GM19043 (cell line): Measurements from ENCODE around the gene SEMA7A.

ENCODE experiments used
- ATAC-seq: cut with Tn5 transposase; IDR thresholded peaks from one replicate; pipeline ENCODE4 v1.9.1; 2021; ENCODE audit warnings: low read depth; ENCODE audit not compliant: unreplicated experiment

The SEMA7A gene

DNA sequence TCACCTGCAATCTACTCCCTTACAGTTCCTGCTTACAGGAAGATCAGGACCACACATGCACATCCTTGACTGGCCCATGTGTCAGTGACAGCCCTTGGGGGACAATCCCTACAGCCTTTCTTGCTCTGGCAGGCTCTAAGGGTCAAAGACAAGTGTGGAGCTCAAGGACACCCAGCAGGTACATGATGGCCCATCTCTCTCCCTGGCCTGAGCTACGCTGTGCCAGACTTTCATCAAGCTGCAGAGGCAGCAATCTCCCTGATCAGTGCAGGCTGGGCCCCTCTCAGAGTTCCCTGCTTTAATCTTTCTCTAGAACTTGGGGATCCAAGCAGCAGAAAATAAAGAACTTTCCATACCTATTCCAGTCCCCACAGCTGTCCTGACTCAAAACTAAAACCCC lies 2.6 kb downstream of the SEMA7A start:
- no peak for ATAC-seq

DNA sequence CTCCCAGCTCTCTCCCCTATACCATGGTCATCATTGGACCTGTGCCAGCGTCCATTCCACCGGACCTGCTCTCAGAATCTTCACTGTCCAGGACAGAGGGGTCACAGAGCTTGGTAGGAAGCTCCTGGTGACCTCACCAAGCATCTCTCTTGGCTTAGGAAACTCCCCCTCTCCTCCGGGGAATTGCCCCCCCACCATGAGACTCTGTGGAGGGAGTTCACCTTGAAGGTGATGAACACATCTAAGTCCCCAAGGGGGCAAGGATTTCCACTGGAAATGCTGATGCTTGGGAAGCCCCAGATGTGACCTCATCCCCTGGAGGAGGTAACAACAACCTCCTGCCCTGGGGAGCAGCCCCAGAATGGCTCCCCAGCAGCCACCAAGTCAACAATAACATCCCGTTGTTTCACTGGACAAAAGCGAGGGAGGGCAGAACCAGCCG lies 3.2 kb downstream of the SEMA7A start:
- ATAC-seq: no peak

DNA sequence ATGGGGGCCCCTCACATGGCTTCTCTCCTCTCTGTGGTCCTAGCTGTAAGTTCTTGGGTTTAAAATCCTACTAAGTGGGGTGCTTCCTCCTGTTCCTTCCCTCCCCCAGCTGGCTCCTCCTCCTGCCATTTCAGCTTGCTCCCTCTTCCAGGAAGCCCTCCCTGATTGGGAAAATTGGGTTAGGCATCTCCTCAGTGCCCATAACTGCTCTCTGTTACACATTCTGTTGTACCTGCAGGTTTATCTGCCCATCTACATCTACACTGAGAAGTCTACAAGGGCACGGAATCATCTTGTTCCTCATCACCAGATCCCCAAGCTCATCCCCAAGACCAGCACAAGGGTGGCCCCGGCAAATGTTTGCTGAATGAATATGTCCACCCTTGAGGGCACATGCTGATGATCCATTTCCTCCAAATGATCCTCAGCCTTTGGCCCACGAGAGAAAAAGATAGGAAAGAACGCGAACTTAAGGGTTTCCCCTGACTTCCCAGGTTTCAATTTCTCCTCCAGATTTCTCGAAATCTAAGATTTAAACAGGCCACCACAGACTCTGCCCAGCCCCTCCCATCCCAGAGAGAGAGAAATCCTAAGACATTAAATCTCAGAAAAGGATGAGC lies 3.9 kb downstream of the SEMA7A start:
- no peak for ATAC-seq

DNA sequence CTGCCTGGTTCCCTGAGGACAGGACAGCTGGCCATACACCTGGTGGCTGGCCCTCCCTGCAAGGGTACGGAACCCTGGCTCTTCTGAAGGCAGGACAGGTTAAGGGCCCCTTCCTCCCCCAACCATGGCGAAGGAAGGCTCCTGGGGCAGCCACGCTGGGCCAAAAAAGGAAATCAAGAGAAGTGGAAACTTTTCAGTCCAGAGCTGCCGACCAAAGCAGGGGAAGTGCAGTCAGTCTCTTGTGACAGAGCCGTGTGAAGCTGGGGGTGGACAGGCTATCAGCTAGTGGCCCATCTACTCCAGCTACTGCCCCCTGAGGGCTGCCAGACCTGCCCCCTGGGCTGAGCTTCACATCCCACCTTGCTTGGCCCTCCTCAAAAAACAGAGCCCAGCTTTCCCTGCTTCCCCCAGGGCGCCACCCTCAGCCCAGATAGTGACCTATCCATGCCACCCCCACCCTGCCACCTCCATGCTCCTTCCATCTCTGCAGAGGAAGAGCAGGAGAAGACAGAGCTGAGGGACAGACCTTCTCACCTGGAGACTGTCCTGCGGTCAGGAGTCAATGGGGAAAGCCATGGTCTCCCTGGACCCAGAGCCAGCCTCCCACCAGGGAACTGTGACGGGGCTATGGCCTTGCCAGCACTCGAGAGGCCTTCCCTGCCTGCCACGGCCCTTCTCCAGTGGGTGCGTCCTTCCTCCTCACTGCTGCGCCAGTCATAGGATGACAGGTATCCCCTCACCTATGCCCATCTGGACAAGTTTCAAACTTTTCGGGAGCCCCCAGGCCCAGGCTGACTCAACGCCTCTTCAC lies 4.6 kb downstream of the SEMA7A start:
- no peak for ATAC-seq

DNA sequence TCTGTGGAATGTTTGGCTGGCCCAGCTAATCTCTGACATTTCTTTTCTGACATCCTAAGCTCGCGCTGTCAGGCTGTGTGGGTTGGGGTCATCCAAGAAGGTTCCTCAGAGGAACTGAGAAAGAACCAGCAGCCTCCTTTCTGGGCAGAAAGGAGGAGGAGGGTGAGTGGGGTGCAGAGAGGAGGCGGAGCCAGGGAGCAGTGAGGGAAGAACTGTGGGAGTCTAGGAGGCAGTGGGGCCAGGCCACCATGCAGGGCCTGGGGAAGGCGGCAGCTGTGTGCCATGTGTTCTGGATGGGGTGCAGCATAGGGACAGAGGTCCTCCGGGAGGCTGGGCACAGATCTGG lies 5.3 kb downstream of the SEMA7A start:
- ATAC-seq: no peak

DNA sequence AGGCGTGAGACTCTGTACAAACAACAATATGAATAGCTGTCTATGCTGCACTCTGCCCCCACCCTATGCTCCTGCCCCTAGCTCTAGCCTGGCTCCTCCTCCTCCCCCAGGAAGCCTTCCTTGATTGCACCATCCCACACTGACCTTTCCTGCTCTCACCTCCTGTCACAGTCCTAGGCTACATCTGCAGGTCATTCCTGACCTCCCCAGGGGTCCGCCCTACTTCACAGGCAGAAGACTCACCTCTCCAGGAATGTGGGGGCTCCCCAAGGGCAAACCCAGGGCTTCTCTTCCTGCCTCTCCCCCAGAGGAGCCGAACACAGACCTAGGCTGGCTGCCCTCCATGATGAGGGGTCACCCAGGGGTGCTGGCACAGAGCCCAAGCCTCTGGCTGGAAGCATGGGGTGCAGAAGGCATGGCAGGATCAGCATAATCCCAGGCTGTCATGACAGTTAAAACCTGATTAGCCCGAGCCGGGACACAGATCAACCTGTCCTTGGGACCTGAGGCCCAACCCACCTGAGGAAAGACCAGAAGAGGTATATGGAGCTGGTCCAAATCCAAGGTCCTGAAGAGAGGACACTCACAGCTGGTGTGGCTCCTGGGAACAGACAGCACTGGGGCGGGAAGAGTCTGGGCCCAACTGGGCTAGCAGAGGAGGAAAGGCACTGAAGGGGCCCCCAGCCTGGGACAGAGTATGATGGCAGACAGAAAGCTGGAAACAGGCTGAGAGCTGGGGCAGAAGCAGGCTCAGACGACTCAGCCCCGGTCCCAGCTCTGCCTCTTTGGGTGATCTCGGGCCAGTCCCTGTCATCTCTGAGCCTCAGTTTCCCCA lies 5.9 kb downstream of the SEMA7A start:
- ATAC-seq: no peak

DNA sequence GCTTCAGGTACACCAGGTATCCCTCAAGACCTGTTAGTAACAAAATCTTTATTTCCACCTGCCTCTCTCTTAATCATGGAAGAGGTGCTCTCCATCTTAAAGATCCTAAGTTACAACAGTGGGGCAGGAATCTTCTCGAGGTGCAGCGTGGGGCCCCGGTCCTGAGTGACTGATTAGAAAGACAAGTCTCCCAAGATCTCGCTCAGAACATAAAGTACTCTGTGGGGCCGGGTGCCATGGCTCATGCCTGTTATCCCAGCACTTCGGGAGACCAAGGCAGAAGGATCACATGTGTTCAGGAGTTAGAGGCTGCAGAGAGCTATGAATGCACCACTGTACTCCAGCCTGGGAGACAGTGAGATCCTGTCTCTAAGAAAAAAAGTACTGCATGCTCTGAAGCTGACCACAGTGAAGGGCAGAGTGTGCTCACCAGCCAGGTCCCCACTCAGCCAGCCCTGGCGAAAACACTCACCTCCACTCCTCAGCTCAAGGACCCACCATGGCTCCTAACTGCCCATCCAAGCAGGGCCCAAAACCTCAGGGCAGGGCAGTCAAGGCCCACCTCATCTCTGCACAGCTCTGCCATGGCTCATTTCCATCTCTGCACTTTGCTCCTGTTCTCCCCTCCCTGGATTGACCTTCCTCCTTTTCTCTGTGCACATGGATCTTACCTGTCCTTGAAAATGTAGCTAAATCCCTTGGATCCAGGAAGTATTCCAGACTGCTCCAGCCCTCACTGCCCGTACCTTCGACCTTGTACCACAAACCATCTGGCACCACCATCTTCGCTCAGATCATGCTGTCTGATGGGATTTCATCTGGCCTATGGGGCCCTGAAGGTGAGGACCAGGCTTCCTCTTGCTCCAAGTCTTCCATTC lies 7.1 kb downstream of the SEMA7A start:
- no peak for ATAC-seq

DNA sequence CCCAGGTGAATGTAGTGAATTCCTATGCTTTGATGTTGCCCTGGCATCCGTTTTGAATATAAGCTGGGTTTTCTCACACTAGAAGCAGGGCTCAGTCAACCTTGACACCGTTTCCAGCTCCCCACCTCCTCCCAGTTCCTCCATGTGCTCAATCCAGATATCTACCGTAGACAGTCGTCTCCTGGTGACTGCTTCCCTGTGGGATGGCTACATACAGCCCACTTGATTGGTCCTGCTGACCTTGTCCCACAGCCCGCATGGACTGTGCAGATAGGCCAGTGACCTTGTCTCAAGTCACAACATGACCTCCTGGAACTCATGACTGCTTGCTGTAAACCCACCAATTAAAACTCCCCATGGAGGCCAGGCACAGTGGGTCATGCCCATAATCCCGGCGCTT lies 8.1 kb downstream of the SEMA7A start:
- ATAC-seq: no peak

DNA sequence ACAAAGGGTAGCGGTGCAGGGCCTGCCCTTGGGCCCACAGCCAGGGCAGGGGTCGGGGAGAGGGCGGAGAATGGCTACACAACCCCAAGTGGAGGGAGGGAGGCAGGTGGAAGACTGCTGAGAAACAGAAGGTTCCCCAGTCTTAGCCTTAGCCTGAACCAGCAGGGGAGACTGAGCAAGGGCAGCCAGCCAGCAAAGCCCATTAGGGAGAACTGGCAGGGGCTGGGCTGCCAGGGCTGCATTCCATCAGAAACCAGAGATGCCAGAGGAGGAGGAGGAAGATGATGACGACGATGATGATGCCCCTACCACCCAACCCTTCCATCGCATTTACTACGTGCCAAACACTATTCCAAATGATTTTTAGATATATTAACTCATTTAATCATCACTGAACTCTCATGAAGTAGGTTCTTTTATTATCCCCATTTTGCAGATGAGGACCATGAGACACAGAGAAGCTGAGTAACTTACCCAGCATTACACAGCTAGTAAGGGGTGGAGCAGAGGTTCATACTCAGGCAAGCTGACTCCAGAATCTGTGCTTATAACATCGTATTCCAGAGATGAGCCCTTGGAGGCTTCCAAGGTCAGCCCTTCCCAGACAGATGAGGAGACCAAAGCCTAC lies 8.7 kb downstream of the SEMA7A start:
- no peak for ATAC-seq

DNA sequence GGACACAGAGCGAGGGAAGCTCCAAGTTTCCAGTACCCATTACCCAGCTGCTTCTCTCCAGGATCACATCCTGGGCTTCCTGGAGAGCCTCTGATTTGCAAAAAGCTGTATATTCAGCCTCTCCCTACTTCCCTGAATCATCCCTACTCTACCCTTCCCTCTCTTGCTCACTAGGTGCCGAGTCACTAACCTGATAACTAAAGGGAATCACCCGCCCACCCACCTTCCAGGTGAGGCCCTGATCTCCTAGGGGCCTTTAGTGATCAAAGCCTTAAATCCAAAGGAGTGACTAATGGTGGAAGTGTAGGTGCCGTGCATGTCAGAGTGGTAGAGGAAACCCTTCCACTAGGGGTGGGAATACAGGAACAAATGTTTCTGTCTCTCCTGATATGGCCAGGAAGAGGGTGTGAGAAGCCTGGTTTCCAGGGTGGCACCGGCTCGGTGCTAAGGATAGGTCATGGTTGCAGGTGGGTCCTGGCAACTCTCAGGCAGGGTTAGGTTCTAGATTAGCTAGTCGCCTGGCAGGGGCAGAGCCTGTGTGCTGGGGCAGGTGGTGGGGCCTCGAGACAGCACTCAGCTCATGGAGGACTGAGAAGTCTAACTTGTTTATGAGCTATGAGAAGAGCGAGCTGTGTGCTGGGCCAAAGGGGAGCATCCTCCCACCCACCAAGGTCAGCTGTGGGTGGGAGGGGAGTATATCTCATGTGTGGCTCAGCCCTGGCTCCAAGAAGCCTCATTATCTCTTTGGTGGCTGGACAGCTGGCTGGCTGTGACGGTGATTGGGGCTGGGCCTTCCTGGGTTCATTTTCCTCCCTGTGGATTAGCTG lies 10.1 kb downstream of the SEMA7A start:
- no peak for ATAC-seq

DNA sequence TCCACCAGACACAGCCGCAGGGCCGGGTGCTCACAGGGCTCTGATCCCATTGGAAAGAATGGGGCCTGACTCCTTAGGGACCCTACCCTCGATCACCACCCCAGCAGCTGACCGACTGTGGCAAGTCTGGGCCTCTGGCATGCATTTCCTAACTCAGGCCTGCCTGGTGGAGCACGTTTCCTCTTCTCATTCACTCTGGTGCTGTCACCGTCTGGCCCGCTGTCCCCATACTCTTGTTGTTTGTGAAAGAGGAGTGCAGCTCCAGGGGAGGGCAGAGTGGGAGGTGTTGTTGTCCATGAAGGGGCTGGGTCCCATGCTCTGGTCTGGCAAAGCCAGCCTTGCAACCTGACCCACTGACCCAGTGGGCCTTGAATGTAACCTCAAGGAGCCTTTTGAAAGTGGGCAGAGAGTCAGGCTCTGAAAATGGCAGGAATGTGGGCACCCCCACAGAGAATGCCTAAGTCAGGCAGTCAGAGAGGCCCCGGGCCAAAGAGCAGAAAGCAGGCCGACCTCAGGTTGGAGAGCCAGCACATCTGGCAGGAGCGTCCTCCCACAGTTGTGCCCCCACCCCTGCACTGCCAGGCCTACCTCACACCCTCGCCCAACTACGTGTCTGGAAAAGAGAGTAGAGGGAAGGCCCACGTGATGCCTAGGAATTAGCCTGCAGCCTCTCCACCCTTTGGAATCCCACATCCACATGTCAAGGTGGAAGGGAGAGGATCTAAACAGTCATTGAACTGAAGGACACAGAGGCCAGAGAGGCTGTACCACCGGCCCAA lies 10.9 kb downstream of the SEMA7A start:
- no peak for ATAC-seq

DNA sequence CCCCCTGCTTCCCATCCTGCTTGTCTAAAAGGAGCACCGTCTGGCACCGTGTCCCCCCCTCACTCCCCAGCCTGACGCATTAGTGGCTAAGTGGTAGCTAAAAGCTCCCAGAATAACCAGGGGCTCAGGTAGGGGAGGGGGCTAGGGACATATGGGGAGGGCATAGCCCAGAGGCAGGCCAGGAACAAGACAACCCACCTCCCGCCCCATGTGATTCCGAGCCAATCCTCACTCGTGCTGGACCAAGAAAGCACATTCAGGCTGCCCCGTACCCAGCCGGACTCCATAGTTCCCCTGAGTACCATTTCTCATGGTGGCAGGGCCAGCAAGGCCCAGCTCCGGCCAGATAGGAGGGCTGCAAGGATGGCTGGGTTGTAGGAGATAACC lies 11.5 kb downstream of the SEMA7A start:
- no peak for ATAC-seq

DNA sequence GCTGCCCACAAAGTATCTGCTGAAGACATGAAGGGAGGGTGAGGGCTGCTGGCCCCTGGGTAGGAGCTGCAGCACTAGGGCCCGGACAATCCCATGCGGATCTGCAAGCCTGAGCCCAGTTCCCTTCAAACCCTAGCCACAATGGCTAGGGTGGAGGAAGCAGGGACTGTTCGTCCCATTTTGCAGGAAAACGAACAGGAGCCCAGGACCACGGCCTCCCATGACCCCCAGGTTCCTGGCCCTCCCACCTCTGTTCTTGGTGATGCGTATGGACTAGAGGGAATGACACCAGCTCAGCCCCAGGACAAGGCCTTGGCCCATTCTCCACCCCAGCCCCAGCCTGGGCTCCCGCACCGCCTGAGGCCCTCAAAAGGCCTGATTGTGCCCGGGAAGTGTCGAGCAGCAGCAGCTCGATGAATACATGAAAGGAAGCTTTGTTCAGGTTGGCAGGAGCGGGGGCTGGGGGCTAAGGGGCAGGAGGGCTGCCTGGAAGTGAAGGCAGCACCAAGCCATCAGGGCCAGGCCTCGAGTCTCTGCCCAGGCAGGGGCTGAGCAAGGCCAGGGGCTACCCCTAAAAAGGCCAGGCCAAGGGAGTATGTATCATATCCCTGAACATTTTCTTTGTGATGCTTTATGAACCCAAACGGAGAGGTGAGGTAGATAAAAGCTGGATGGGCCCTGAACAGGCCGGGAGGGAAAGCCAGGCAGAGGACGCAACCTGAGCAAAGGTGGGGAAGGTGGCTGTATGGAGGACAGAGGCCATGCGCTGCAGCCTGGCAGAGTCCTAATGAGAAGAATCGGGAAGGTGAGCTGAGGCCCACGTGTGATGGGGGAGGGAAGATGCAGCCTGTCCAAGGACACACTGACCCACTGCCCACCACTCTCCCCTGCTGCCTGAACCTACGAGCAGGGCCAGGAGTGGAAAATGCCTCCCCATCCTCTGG lies 12.2 kb downstream of the SEMA7A start:
- ATAC-seq: no peak

DNA sequence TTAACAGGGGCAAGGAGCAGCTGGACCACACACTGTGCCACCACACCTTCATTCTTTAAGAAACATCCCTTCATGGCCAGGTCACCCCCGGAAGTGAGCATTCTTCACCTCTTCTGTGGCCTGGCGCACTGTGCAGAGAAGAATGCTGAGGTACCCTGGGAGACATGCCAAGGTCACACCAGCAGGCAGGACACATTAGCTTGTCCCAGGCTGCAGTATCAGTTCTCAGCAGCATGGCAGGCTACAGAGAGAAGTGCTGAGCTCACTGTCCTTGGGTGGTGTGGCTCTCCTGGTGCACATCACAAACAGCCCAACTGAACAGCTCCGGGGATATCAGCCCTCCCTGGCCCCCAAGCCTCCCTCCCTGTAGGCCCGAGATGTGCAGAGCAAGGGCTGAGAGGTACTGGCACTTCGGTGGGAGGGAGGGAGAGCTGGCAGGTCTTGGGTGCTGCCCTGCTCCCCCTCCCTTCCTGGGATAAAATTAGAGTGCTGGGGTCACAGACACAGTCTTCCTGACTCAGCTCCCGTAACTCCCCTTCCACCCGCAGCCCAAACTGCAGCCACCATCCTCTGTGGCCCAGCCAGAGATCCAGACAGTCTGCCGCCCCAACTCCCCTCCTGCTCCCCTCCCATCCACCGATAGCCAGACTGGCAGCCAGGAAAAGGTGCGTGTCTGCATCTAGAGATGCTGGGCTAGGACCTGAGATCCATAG lies 13.4 kb downstream of the SEMA7A start:
- ATAC-seq: no peak

DNA sequence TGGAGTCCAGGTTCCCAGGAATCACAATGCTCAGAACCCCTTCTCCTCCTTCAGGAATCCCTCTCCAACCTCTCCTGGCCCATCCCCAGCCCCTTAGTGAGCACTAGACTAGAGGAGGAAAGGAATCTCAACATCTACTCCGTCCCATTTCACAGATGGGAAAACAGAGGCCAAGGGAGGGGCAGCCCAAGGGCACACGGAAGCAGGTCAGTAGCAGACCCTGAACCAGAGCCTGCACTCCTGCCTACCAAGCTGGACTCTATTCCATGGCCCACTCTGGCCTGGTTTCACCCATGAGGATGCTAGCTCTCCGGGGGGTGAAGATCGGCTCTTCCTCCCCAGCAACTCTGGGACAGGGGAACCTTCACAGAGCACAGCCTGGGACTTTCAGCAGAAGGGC lies 14.3 kb downstream of the SEMA7A start:
- no peak for ATAC-seq

DNA sequence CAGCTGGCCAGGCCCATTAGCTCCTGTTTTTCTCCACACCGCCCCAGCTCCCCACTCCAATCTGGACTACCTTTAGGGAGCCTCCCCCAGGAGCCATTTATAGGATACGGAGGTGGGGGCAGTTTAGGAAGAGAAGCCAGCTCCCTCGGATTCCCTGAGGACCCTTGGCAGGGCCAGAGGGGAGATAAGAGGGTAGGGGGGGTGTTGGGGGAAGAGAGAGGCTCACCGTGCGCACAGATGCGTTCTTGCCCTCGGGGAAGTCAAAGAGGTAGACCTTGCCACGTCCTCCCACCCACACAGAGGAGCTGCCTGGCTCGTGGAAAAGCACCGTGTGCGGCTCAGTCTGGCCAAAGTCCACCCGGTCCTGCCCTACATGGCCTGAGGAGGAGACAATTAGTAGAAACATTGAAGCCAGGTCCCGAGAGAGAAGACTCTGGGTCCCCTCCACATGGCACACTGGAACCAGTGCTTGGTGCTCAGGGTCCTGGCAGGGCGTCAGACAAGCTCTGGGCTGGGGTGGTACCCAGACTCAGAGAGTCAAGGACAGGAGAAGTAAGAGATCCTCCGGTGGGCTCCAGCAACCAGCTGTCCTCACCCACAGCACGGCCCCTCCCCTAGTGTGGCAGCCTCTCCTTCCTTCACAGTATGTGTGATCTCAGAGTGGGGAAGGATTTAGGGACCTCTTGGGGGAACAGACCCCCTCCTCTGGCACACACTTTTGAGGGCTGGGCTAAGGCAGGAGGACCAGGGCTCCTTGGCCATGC lies 15.0 kb downstream of the SEMA7A start:
- no peak for ATAC-seq
